Measurements from ENCODE around the gene DNAH17. TPM values are rescaled to one million over a fixed set of nuclear protein-coding genes. Genes with fewer than 3 reads are reported as not detected.

The DNAH17 gene
- polyA plus RNA-seq, 1 donor from 2014 or later: 1.1 TPM

DNA sequence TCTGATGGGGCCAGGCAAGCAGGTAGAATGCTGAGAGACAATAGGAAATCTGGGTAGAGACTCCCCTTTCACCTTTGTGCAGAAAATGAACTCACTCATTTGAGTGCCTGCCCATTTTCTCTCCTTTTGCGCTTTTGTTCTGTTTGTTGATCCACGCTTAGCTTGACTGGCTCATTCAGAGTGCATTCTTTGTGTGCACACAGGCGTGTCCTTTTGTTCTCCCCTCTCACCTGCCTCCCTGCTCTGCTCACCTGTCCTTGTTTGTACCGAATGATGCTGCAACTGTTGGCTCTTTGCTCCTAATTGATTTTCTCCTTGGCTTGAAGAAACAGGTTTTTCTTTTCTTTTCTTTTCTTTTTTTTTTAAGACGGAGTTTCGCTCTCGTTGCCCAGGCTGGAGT lies 183.0 kb downstream of the DNAH17 start:
- peaks cover 4 to 14% (median 8%) of the 10 kb centered on the region in 3 donors for H3K4me1 Mint-ChIP-seq
- H3K36me3 Mint-ChIP-seq: peaks cover 6% of the 10 kb centered on the region
- no peak overlapping the region for H3K4me3 Mint-ChIP-seq
- no peak overlapping the region for H3K27ac Mint-ChIP-seq
- H3K9me3 Mint-ChIP-seq: no peaks in the 10 kb centered on the region
- no peaks in the 10 kb centered on the region for H3K27me3 Mint-ChIP-seq

DNA sequence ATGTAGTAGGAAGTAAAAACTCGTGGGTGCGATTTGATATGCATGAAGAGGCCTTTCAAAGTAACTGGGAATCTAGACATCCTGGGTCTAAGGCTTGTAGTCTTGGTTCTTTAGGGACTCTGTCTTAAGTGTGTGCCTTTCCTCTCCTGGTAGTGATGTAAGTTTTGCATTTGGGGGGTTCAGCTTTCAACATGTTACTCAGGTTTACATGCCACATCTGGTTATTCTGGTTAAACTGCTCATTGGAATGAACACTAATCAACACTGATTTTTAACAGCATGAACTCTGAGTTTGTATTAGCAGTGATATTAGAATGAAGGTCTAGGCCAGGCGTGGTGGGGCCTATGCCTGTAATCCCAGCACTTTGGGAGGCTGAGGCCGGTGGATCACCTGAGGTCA lies 183.6 kb downstream of the DNAH17 start:
- Mint-ChIP-seq H3K27ac (peak overlapping the region in 1 of 3 donors; percentile 50), H3K9me3 (no peaks in the 10 kb centered on the region), H3K4me1 (peaks cover 7 to 18% (median 10%) of the 10 kb centered on the region in 3 donors), H3K36me3 (peaks cover 6% of the 10 kb centered on the region), H3K27me3 (no peaks in the 10 kb centered on the region), H3K4me3 (no peak overlapping the region)

DNA sequence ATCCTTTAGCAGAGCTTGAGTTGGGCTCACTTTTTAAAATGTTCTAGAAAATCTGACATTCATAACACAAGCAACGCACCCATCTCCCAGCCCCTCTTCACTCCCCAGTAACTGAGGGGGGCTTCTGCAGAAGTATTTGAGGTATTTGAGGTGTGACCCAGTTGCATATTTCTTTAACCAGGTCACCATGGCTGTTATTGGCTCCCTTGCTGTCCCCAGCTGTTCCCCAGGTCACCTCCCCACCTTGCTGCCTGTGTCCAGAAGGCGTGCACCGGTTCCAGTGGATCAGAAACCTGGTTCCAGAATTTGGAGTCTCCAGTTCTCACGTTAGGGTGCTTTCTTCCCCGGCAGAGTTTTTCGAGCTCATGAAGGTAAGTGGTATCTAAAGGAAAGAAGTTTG lies 184.9 kb downstream of the DNAH17 start:
- Mint-ChIP-seq H3K36me3 (peaks cover 7% of the 10 kb centered on the region), H3K4me1 (peaks cover 15 to 26% (median 19%) of the 10 kb centered on the region in 3 donors), H3K27ac (no peak overlapping the region), H3K9me3 (no peaks in the 10 kb centered on the region), H3K27me3 (no peaks in the 10 kb centered on the region), H3K4me3 (no peak overlapping the region)

DNA sequence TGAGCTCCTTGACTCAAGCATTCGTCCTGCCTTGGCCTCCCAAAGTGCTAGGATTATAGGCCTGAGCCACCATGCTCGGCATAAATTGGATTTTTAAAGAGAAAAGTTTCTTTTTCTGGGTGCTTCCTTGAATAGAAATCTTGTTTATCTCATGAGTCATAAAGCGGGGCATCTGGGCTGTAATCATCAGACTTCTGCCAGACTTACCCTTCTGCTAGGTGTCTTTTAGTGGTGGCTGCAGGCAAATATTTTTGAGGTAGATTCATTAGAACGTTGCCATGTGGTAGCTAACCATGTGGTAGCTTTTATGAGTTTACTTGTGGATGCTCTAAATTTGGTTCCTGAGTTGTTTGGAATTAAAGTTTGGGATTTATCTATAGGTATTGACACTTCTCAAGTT lies 185.4 kb downstream of the DNAH17 start:
- Mint-ChIP-seq H3K4me3 (no peak overlapping the region), H3K9me3 (no peaks in the 10 kb centered on the region), H3K27me3 (no peaks in the 10 kb centered on the region), H3K36me3 (peaks cover 7% of the 10 kb centered on the region), H3K4me1 (peaks cover 16 to 28% (median 21%) of the 10 kb centered on the region in 3 donors), H3K27ac (no peak overlapping the region)

DNA sequence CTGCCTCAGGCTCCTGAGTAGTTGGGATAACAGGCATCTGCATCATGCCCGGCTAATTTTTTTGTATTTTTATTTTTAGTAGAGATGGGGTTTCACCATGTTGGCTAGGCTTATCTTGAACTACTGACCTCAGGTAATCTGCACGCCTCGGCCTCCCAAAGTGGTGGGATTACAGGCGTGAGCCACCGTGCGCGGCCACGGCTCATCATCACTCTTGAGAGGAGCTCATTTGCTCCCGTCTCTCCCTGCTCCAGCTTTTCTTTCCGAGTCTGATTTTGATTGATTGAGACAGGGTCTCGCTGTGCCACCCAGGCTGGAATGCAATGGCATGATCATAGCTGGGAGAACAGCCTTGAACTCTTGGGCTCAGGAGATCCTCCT lies 186.2 kb downstream of the DNAH17 start:
- H3K9me3 Mint-ChIP-seq: no peaks in the 10 kb centered on the region
- peaks cover 24 to 36% (median 29%) of the 10 kb centered on the region in 3 donors for H3K4me1 Mint-ChIP-seq
- no peaks in the 10 kb centered on the region for H3K27me3 Mint-ChIP-seq
- H3K4me3 Mint-ChIP-seq: no peak overlapping the region
- H3K27ac Mint-ChIP-seq: no peak overlapping the region
- H3K36me3 Mint-ChIP-seq: peaks cover 7% of the 10 kb centered on the region

DNA sequence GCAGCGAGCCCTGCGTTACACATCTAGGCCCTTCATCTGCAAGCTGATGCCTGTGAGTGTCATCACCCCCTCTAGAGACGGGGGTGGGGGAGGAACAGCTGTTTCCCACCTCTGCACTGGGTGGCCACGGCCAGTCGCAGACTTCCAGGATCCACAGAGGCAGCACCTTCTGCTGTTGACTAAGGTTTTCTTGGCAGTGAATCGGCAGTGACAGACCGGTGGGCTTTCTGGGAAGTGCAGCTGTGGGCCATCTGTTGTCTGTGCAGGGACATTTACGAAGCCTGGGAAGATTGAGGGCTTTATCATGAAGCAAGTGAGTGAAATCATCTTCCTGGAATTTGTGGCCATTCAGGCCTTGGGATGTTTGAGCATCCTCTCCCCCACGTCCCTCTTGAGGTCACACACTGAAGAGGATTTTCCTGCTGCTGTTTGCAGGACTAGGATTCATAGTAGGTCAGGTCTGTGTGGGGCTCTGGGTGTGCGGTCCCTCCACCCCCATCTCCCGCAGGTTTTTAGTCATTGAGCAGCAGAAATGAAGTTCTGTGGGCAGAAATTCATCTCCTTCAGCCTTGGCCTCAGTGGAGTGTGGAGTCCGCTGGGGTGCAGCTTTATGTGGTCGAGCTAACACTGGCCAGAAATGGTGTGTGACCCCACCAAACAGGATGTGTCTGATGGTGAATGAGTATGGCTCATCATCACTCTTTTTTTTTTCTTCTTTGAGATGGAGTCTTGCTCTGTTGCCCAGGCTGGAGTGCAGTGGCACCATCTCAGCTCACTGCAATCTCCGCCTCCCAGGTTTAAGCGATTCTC lies 186.8 kb downstream of the DNAH17 start:
- Mint-ChIP-seq H3K27ac (peak overlapping the region in 1 of 3 donors; percentile 82), H3K36me3 (peaks cover 7% of the 10 kb centered on the region), H3K4me1 (peaks cover 30 to 42% (median 35%) of the 10 kb centered on the region in 3 donors), H3K9me3 (no peaks in the 10 kb centered on the region), H3K27me3 (no peaks in the 10 kb centered on the region), H3K4me3 (no peak overlapping the region)

DNA sequence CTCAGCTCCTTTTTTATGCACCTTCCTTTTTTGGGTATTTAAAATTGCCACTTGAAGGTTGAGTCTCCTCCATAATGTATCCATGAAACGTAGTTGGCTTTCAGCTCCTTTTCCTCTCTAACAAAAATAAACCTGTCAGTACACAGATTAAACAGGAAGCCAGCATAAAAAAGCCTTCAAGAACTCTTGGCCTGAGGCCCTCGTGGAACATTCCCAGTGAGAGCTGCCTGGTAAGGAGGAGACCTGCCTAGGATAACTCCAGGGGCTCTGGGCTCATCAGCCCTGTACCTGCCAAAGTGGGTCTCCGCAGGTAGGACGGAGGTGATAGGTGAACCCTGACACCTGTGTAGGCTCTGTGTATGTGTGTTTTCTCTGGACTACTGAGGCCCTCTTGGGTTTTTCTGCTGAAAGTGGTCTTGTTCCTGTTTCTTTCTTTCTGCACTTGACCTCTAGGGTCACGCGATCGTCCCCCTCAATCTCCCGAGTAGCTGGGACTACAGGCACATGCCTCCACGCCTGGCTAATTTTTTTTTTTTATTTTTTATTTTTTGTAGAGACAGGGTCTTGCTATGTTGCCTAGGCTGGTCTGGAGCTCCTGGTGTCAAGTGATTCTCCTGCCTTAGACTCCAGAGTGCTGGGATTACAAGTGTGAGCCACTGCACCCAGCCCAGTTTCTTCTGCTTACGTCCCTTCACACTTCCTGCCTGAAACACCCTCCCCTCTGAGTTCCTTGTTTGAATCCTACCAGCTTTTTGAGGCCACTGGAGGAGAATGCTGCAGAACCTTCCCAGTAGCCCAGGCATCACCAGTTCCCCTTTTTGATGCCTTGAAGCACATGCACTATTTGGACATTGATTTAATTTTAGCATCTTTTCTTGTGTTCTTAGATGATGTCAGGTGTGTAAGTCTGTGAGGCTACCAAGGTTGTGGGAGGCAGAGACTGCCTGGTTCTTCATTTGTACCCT lies 188.9 kb downstream of the DNAH17 start:
- H3K9me3 Mint-ChIP-seq: no peaks in the 10 kb centered on the region
- H3K4me1 Mint-ChIP-seq: peaks cover 45 to 56% (median 47%) of the 10 kb centered on the region in 3 donors
- peak overlapping the region; percentile 4 to 67 (median 62) for H3K27ac Mint-ChIP-seq
- no peaks in the 10 kb centered on the region for H3K27me3 Mint-ChIP-seq
- H3K36me3 Mint-ChIP-seq: peaks cover 3% of the 10 kb centered on the region
- H3K4me3 Mint-ChIP-seq: peak overlapping the region in 3 of 4 donors; percentile 19 to 67 (median 59)

DNA sequence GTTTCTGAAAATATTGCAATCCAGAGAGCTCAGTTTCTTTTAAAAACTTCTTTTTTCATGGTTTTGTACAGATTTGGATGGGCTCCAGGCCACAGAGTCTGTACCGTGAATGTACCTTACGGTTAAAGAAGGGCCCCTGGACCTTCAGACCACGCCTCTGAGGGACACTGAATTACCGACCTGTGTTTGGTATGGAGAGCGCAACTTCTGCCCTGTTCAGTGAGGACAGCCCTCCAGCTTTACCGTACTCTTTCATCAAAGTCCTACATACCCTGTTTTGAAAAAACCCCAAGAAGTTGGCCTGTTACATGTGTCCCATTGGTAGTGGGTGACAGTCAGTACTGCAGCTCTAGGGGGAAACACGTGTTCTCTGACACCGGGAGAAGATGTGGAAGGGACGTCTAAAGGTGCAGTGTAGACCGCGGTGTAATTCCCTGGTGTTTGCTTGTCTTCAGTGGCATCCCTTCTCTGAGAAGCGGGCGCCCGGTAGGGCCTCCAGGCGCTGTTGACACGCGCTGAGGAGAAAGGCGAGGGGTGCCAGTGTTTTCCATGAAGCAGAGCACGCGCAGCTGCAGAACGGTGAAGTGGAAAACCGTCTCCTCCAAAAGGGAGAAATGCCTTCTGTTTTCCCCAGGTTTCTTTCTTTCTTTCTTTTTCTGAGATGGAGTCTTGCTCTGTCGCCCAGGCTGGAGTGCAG lies 192.6 kb downstream of the DNAH17 start:
- Mint-ChIP-seq H3K36me3 (peaks cover 6% of the 10 kb centered on the region), H3K27me3 (no peaks in the 10 kb centered on the region), H3K4me3 (peak overlapping the region in 3 of 4 donors; percentile 66 to 91 (median 72)), H3K4me1 (peaks cover 62 to 71% (median 63%) of the 10 kb centered on the region in 3 donors), H3K27ac (peak overlapping the region; percentile 63 to 98 (median 84)), H3K9me3 (no peaks in the 10 kb centered on the region)

DNA sequence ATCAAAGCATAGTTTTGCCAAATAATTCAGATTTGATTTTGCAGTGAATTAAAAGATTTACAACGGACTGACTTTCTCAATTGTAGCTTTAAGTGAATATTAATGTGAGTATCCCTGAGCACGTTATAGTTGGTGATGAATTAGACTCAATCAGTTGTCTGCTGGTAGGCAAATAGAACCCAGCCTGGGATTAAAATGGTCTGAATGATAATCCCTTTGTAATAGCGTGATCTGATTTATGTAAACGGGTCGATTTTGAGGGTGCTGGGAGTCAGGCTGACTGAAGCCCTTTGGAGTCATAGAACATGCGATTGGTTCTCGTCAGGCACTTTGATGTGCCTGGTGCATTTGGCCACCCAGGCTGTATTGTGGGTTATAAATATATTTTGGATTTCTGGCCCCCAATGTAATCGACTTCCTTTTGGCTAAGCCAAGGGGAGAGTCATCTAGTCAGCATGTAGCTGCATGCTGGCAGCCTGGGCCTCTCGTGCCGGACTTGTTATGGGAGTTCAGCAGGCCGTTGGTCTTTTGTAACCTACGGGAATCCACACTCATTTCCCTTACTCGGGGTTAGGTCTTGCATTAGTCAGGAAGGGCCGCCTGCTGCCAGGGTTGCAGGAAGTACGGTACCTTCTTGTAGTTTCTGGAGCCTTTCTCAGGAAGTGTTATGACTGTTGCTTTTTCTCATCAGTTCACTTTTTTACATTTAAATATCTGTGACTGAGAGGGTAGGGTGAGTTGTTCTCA lies 193.3 kb downstream of the DNAH17 start:
- H3K4me1 Mint-ChIP-seq: peaks cover 65 to 76% (median 67%) of the 10 kb centered on the region in 3 donors
- H3K27ac Mint-ChIP-seq: peak overlapping the region; percentile 73 to 98 (median 84)
- H3K4me3 Mint-ChIP-seq: peak overlapping the region in 3 of 4 donors; percentile 66 to 91 (median 72)
- H3K27me3 Mint-ChIP-seq: no peaks in the 10 kb centered on the region
- H3K36me3 Mint-ChIP-seq: peaks cover 6% of the 10 kb centered on the region
- H3K9me3 Mint-ChIP-seq: no peaks in the 10 kb centered on the region

DNA sequence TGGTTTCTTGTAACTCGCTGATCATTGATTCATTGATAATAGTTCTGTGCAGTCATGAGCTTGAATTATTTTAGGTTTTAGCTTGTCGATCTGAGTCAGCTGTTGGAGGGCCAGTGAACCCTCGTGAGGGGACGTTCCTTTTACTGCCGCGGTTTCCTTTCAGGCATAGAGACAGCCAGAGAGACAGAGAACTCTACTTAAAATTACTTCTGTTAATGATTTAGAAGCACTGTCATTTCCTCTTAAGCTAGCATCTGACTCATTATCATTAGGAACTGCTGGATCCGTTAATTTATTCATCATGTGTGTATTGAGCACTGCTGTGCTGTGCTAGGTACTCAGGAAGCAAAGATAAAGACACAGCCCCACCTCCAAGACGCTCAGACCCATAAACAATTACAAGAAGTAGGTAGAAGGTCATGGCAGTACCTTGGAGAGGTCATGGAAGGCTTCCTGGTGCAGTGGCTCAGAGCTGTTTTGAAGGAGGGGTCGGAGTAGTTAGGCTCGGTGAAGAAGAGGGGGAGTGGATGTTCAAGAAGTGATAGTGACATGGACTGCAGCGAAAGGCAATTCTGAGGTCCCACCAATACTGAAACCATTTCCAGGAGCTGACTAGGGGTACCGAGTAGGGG lies 195.5 kb downstream of the DNAH17 start:
- Mint-ChIP-seq H3K27ac (peak overlapping the region; percentile 53 to 82 (median 75)), H3K4me1 (peaks cover 53 to 61% (median 54%) of the 10 kb centered on the region in 3 donors), H3K27me3 (no peaks in the 10 kb centered on the region), H3K36me3 (peaks cover 2% of the 10 kb centered on the region), H3K4me3 (peak overlapping the region; percentile 50 to 81 (median 64)), H3K9me3 (no peaks in the 10 kb centered on the region)

DNA sequence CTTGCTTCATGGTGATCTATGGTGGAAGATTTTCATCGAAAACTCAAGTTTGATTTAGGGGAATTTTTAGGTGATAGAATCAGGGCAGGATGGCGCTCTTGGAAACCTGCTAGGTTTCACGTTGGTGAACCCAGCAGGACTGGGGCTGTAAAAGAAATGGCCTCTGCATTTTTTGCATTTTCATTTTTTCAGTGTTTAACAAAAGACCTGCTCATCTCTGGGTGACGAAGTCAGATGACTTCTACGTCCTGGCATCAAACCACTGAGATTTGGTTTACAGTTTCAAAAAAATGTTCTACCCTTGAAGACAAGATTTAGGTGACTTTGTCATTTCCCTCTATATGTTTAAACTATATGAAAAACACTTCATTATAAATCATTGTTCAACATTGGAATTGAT lies 196.8 kb downstream of the DNAH17 start:
- Mint-ChIP-seq H3K27ac (peak overlapping the region in 2 of 3 donors; percentile 75 to 87), H3K4me1 (peaks cover 40 to 48% (median 44%) of the 10 kb centered on the region in 3 donors), H3K4me3 (peak overlapping the region; percentile 77 to 88 (median 80)), H3K27me3 (no peaks in the 10 kb centered on the region), H3K9me3 (no peaks in the 10 kb centered on the region), H3K36me3 (peaks cover 2% of the 10 kb centered on the region)

DNA sequence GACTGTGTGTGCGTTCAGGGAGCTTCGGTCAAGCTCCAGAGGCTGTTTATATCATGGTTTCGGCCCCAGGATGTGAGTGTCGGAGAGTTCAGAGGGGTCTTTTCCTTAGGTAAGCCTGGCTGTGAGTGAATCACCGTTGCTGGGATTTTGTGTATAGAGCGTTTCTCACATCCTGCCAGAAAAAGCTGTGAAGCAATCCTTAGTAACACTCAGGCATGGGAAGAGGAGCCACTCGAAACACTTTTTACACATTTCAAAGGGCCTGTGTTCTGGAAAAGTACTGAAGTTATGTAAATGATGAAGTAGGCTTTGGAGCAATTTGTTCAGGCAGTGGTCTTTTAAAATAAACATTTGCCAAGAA lies 198.1 kb downstream of the DNAH17 start:
- H3K36me3 Mint-ChIP-seq: peaks cover 2% of the 10 kb centered on the region
- no peaks in the 10 kb centered on the region for H3K27me3 Mint-ChIP-seq
- peak overlapping the region; percentile 88 to 92 (median 89) for H3K27ac Mint-ChIP-seq
- no peaks in the 10 kb centered on the region for H3K9me3 Mint-ChIP-seq
- peak overlapping the region; percentile 88 to 93 (median 90) for H3K4me3 Mint-ChIP-seq
- H3K4me1 Mint-ChIP-seq: peaks cover 34 to 39% (median 37%) of the 10 kb centered on the region in 3 donors

DNA sequence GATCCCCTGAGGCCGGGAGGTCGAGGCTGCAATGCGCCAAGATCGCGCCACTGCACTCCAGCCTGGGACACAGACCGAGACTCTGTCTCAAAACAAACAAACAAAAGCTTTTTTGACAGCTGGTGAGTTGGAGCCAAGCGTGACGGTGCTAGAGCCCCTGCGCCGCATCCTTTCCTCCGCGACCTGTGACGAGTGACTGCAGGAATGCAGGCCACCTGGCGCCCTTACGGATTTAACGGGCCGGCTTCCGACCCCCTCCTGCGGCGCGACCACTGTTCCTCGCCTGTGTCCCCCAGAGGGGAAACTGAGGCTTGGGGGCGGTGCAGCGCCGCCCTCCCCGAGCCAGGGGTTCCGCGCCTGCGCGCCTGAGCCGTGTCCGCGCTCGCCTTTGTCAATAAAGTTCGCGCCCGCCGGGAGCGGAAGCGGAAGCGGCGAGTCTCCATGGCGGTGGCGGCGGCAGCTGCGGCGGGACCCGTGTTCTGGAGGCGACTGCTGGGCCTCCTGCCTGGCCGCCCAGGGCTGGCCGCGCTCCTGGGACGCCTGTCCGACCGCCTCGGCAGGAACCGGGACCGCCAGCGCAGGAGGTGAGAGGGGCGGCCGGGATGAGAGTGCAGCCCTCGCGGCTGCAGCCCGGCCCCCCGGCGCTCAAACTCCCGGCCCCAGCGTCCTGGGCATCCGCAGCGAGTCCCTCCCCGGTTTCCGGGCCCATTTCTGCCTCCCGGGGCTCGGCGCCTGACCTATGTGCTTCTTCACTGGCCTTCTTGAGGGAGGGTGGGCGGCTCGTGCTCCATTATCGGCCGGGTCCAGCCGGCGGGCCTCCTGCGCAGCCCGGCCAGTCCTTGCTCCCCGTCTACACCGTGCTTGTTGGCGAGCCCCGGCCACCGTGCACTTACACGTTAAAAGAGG lies 198.7 kb downstream of the DNAH17 start, which contains the start of gene PGS1:
PGS1 (plus strand) TSS at position 425 of the 906 bp plus-strand sequence; CDS start at position 442, 17 bp downstream.
- no peaks in the 10 kb centered on the region for H3K27me3 Mint-ChIP-seq
- peaks cover 28 to 33% (median 31%) of the 10 kb centered on the region in 3 donors for H3K4me1 Mint-ChIP-seq
- H3K27ac Mint-ChIP-seq: peak within 1 kb of the TSS; percentile 88 to 92 (median 89)
- peaks cover 2% of the 10 kb centered on the region for H3K36me3 Mint-ChIP-seq
- no peaks in the 10 kb centered on the region for H3K9me3 Mint-ChIP-seq
- peak within 1 kb of the TSS; percentile 88 to 93 (median 92) for H3K4me3 Mint-ChIP-seq

Data from IgD-negative memory B cell (primary cell).